NCI-H2171 (cell line): ENCODE results near the gene ARHGEF3.
"Not testable (repeated sequence)": the region's sequence is repeated elsewhere in the genome, so short reads cannot be mapped to it uniquely, and the experiment has no call there.

Experiments used
- DNase-seq: peaks from one replicate; lab custom pipeline; 2025; lab: John Stamatoyannopoulos, UW

Gene ARHGEF3

DNA sequence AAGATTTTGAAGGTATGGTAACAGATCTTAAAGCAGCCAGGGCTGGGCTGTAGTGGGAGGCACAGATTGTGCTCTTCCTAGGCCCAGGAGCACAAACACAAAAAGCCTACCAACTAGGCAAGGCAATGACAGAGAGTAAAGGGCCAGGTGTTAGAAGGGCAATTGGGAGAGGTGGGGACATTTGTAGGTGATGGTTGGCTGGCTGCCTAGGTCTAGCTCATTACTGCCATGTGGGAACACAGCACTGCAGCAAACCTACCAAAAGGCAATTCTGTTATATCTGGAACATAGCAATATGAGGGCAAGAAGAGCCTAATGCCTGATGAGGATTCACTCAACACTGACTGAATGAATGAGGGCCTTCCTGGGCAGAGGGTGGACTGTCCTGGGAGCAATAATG is 30.4 kb downstream of the ARHGEF3 start:
- no peak for DNase-seq

DNA sequence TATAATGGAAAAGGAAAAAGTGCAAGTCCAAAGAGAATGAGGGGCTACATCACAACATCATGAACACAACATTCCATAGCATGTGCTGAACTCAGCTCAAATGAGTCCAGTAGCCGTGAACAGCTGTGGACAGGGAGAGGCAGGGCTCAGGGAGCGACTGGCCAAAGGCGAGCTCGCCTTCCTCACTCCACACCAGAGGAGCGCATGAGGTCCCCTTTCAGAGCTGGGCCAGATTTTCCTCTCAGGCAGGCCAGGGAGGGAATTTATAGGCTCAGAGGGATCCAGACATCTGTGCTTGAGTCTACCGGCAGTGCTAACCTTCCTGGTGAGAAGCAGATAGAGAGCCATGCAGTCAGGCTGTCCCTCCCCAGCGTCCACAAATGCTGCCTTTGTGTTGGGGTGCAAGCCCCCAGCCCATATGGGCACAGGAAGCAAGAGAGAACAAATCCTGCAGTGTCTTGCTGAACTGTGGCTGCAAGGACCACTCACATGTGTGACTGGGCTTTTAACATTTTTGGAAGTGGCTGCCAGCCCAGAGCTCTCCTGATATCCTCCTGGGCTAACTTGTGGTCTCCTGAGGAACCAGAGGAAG is 32.5 kb downstream of the ARHGEF3 start:
- DNase-seq = no peak

DNA sequence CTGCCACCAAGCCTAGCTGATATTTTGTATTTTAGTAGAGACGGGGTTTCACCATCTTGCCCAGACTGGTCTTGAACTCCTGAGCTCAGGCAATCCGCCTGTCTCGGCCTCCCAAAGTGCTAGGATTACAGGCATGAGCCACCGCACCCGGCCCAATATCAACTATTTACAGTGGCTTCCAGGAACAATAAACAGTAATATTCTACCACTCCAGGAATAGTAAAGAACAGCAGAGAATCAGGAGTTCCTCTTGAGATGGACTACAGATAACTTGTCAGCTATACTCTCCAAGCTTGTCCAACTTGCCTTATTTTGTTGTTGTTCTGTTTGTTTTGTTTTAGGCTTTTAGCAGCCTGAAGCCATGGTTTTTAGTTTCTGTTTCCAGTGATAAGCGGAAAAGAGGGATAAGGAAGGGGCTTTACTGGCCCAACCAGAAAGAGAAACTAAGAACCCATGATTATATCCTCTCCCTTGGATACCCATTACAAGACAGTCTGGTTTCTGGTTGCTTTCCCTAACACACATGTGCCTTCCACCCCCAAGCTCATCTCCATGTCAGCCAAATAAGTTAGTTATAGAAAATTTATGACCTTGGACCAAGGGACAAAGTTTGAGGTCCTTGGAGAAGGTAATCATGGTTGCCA is 36.7 kb downstream of the ARHGEF3 start:
- DNase-seq = no peak

DNA sequence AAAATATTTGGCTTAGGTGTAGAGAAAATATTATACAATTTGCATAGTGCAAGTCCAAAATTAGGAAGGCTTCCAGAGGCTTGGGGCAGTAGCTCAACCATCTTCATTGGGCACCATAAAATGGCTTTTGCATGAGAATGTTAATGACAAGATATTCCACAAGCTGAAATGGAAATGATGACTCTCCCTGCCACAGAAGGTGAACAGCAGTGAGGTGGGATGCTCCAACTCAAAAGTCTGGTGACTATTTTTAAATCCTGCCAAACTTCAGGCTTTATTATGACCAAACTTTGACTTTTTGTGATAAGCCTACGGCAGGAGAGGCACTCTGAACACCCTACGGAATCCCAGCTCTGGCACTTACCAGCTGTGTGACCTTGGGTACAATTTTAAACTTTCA is 37.6 kb downstream of the ARHGEF3 start:
- DNase-seq = no peak

DNA sequence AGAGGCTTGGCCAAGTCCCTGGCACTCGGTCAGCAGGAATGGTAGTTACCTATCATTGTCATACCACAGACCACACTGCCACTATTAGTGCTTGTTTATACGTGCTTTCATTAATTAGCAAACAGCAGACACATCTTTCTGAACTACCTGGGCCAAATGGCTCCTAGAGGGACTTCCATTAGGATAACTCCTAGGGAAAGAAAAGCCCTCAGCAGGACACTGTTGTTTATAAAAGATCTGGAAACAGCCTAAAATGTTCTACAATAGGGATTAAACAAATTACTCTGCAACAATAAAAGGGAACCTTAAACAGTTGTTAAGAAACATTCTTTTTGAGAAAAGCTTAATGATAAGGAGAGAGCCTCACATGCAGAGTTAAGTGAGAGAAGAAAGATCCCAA is 38.5 kb downstream of the ARHGEF3 start:
- no peak for DNase-seq

- no peak for DNase-seq
Observed at GRCh38 chr3:56762718-56763117, 39.0 kb downstream of the ARHGEF3 start.

GRCh38 chr3:56761887-56762651 is 39.7 kb downstream of the ARHGEF3 start:
- no peak for DNase-seq

GRCh38 chr3:56761023-56761422 is 40.7 kb downstream of the ARHGEF3 start:
- no peak for DNase-seq

- no peak for DNase-seq
Observed at GRCh38 chr3:56759532-56759931, 42.2 kb downstream of the ARHGEF3 start.

DNA sequence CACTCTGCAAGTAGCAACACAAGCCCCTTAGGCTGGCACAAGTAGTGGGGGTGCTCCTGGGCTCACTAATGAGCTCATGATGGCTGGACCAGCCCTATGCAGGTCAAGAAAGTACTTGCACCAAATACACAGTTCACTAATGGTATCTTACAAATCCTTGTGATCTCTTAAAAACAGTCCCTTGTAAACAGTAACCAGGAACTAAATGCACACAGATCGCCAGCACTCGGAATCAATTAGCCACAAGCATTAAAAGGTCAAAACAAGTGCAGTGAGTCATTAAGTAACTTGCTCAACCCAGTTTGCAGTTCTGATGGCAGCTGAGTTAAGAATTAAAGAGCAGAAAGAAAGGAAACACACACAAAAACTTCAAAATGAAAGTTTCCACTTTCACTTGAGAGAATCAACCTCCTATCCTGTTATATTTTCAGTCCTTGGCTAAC is 43.2 kb downstream of the ARHGEF3 start:
- no peak for DNase-seq

DNA sequence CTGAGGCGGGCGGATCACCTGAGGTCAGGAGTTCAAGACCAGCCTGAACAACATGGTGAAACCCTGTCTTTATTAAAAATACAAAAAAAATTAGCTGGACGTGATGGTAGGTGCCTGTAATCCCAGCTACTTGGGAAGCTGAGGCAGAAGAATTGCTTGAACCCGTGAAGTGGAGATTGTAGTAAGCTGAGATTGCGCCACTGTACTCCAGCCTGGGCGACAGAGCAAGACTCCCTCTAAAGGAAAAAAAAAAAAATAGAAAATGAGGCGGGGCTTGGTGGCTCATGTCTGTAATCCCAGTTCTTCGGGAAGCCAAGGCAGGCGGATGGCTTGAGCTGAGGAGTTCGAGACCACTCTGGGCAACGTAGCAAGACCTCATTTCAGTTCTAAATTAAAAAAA is 43.7 kb downstream of the ARHGEF3 start:
- DNase-seq = not testable (repeated sequence)

DNA sequence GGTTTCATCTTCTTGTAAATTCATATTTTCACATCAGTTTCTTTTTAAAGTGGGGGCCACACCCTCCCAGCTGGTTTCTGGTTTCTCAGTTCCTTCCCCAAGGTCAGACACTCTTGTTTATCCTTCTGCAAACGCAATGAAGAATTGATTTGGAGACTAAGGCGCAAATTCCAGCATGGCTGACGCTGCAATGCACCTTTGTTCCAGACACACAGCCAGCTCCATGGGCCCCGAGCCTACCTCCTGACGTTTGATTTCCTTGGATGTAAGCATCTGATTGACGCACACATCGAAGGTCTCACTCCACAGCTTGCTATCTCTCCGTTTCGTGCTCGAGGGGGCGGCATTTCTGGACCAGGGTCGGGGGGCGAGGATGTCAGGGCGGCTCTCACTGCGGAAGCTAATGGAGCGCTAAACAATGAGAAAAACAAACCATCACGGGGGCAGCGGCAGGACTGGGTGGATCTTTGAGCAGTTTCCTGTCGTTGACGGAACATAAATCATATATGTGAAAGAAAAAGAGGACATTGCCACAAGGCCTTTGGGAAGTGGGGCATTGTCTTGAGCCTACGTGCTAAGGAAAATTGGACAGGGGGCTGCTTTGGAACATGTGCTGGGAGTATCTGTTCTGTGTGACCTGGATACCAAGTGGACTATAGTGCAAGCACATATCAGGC is 46.9 kb downstream of the ARHGEF3 start:
- no peak for DNase-seq

DNA sequence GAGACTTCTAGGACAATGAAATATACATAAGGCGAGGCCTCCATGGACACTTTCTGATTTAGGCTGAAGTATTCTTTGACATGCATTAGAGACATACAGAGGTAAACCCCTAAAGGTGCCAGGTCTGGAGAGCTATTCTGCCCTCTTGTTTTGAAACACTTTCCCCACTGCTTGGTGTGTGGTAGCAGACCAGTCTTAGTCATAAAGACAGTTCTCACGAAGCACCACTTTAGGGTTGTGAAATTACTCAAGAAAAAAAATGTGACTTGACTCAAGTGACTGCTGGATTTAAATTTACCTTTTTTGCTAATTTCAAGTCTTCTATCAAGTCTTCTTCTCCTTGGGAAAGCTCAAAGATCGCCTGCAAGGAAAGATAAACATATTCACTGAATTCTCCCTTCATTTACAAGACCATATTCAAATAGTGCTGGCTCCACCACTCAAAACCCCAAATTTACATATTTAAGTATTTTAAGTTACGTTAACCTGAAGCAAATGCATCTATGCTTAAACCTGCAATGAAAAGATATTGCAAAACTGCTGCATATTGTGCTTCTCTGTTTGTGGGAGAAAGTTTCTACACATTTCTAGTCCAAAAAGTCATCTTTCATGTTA is 48.4 kb downstream of the ARHGEF3 start:
- no peak for DNase-seq

- no peak for DNase-seq
Observed at GRCh38 chr3:56751056-56751707, 50.6 kb downstream of the ARHGEF3 start.

GRCh38 chr3:56748663-56749231 is 53.0 kb downstream of the ARHGEF3 start:
- DNase-seq = no peak

GRCh38 chr3:56747150-56747549 is 54.6 kb downstream of the ARHGEF3 start:
- no peak for DNase-seq

DNA sequence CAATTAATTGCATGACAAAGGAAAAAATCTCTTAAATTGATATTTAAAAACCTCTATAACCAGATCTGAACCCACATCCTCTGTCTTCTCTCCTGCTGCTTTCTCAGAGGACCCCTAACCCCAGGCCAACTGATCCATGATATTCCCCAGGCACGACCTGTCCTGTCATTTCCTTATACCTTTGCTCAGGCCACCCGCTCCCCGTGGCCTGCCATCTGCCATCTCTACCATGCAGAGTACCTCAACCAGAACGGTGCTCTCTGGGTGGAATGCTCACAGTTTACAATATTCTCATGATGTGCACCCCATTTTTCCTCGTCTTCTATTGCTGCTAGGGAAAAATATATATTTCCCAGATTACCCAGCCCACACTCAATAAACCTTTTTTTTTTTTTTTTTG is 57.7 kb downstream of the ARHGEF3 start:
- DNase-seq = no peak

- DNase-seq = no peak
Observed at GRCh38 chr3:56742887-56743286, 58.9 kb downstream of the ARHGEF3 start.

GRCh38 chr3:56739036-56739435 is 62.7 kb downstream of the ARHGEF3 start:
- no peak for DNase-seq

GRCh38 chr3:56737006-56737405 is 64.7 kb downstream of the ARHGEF3 start:
- DNase-seq = no peak

- DNase-seq = no peak
Observed at GRCh38 chr3:56732109-56732508, 69.6 kb downstream of the ARHGEF3 start.
